Measurements from ENCODE around the gene RBM23. TPM values are rescaled to one million over a fixed set of nuclear protein-coding genes. Genes with fewer than 3 reads are reported as not detected.
"Not testable (repeated sequence)": the region's sequence is repeated elsewhere in the genome, so short reads cannot be mapped to it uniquely, and the experiment has no call there.

RBM23 gene
- total RNA-seq, 3 donors from 2014 or later = 80.4 to 90.4 (median 82.5) TPM

DNA sequence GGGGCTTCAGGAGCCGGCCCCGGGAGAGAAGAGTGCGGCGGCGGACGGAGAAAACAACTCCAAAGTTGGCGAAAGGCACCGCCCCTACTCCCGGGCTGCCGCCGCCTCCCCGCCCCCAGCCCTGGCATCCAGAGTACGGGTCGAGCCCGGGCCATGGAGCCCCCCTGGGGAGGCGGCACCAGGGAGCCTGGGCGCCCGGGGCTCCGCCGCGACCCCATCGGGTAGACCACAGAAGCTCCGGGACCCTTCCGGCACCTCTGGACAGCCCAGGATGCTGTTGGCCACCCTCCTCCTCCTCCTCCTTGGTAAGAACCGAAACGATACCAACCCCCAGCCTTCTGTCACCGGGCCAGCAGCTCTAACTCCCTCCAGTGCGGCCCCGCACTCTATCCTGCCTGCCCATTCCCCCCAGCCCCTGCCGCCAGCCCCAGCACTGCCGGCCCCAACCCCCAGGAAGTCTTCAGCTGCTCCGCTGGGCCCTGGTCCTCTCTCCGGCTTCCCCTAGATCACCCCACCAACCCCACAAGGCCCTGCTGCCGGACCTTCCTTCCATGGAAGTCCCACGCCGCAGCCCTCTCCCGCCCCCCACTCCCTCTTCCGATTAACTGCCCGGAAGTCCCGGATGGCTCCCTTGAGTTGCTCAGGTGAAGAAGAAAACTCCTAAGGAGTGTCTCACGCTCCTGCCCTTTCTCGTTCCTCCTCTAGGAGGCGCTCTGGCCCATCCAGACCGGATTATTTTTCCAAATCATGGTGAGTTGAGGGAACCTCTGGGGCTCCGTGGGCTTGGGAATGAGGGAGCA is 46.7 kb downstream of the RBM23 start:
- Mint-ChIP-seq H3K4me1 (ENCODE audit: low read depth) (peaks cover 40% of the 10 kb centered on the region), H3K36me3 (ENCODE audit: insufficient read depth) (peaks cover 16% of the 10 kb centered on the region), H3K4me3 (peak overlapping the region; percentile 92), H3K9me3 (no peaks in the 10 kb centered on the region), H3K27me3 (ENCODE audit: low read depth) (no peaks in the 10 kb centered on the region)
- DNase-seq (peak; percentile 63), ATAC-seq (peak; percentile 37 to 53)

DNA sequence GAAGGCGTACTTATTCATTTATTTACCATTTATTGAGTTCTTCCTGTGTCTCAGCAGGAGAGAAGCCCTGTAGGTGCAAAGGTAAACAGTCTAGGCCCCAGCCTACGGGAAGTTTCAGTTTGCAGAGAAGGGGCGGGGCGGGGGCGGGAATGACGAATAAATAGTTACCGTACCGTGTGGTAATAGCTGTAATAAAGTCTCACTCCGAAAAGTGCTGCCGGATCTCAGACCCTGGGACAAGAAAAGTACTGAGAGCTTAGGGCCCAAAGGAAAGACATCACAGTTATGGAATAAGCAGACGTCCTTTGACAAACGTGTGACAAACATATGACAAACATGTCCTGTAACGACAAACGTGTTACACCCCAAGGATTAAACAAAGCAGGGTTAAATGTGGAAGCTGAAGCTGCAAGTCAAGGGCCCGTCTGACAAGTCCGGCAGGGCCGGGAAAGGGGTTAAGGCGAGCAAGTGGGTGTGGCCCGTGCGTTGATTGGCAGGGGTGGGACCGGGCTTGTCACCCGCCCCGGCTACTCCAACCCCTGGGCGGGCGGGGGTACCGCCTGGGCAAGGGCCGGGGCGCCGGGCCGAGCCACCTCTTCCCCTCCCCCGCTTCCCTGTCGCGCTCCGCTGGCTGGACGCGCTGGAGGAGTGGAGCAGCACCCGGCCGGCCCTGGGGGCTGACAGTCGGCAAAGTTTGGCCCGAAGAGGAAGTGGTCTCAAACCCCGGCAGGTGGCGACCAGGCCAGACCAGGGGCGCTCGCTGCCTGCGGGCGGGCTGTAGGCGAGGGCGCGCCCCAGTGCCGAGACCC is 47.5 kb downstream of the RBM23 start, which contains the start of gene LRP10:
TSS of gene LRP10 (plus strand) at position 517 of the 809 bp plus-strand sequence. CDS start 564 bp downstream, outside the sequence.
- H3K4me3 Mint-ChIP-seq = peak within 1 kb of the TSS; percentile 92
- DNase-seq (peak; percentile 75), ATAC-seq (peak; percentile 76 to 80)
- no peaks in the 10 kb centered on the region for H3K9me3 Mint-ChIP-seq
- no peaks in the 10 kb centered on the region for H3K27me3 Mint-ChIP-seq (ENCODE audit: low read depth)
- H3K36me3 Mint-ChIP-seq (ENCODE audit: insufficient read depth) = peaks cover 16% of the 10 kb centered on the region
- H3K4me1 Mint-ChIP-seq (ENCODE audit: low read depth) = peaks cover 42% of the 10 kb centered on the region

DNA sequence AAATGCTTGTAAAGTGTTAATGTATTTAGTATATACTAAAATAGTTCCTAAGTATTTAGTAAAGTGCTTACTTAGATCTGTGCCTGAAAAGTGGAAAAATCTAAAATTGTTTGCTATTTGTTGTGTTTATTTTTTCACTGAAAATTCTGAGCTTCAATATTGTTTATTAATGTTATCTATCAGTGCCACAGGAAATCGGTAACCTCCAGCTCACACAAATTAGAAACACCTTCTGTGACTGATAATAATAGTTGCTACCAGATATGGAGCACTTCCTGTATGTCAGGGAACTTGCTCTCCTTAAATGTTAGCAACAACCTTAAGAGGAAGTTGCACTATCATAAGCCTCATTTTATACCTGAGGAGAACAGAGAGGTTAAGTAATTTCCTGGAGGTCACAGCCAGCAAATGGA is 48.1 kb downstream of the RBM23 start:
- H3K4me1 Mint-ChIP-seq (ENCODE audit: low read depth) = peaks cover 40% of the 10 kb centered on the region
- ATAC-seq = peak in 1 of 2 donors; percentile 49
- peak overlapping the region; percentile 92 for H3K4me3 Mint-ChIP-seq
- no peaks in the 10 kb centered on the region for H3K27me3 Mint-ChIP-seq (ENCODE audit: low read depth)
- H3K9me3 Mint-ChIP-seq = no peaks in the 10 kb centered on the region
- peaks cover 11% of the 10 kb centered on the region for H3K36me3 Mint-ChIP-seq (ENCODE audit: insufficient read depth)
- DNase-seq = no peak

DNA sequence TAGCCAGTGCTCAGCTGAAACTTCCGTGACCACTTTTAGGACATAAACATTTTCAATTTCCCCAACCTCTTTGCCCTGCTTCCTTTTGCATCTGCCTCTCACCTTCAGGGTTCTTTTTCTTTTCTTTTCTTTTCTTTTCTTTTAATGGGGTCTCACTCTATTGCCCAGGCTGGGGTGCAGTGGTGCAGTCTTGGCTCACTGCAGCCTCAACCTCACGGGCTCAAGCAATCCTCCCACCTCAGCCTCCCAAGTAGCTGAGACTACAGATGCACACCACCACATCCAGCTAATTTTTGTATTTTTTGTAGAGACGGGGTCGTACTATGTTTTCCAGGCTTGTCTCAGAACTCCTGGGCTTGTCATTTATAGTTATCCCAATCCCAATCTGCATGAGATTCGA is 52.1 kb downstream of the RBM23 start:
- ATAC-seq = no peak
- Mint-ChIP-seq H3K4me1 (ENCODE audit: low read depth) (peaks cover 25% of the 10 kb centered on the region), H3K27me3 (ENCODE audit: low read depth) (peaks cover 2% of the 10 kb centered on the region), H3K36me3 (ENCODE audit: insufficient read depth) (peaks cover under 1% of the 10 kb centered on the region), H3K9me3 (no peaks in the 10 kb centered on the region), H3K4me3 (no peak overlapping the region)
- DNase-seq = no peak

- Mint-ChIP-seq H3K9me3 (no peaks in the 10 kb centered on the region), H3K36me3 (ENCODE audit: insufficient read depth) (peaks cover 3% of the 10 kb centered on the region), H3K27me3 (ENCODE audit: low read depth) (peaks cover 8% of the 10 kb centered on the region), H3K4me3 (no peak overlapping the region), H3K4me1 (ENCODE audit: low read depth) (peaks cover 19% of the 10 kb centered on the region)
- DNase-seq (no peak), ATAC-seq (no peak)
Measured at GRCh38 chr14:22865424-22866405, 53.2 kb downstream of the RBM23 start.

- Mint-ChIP-seq H3K4me1 (ENCODE audit: low read depth) (peaks cover 14% of the 10 kb centered on the region), H3K27me3 (ENCODE audit: low read depth) (peaks cover 8% of the 10 kb centered on the region), H3K4me3 (no peak overlapping the region), H3K9me3 (no peaks in the 10 kb centered on the region), H3K36me3 (ENCODE audit: insufficient read depth) (peaks cover 3% of the 10 kb centered on the region)
- no peak for ATAC-seq
- DNase-seq = no peak
Measured at GRCh38 chr14:22864979-22865378, 54.0 kb downstream of the RBM23 start.

GRCh38 chr14:22861651-22862050 is 57.3 kb downstream of the RBM23 start:
- DNase-seq (no peak), ATAC-seq (no peak)
- peaks cover 19% of the 10 kb centered on the region for H3K4me1 Mint-ChIP-seq (ENCODE audit: low read depth)
- peaks cover 8% of the 10 kb centered on the region for H3K27me3 Mint-ChIP-seq (ENCODE audit: low read depth)
- no peaks in the 10 kb centered on the region for H3K9me3 Mint-ChIP-seq
- H3K36me3 Mint-ChIP-seq (ENCODE audit: insufficient read depth) = peaks cover 3% of the 10 kb centered on the region
- no peak overlapping the region for H3K4me3 Mint-ChIP-seq

DNA sequence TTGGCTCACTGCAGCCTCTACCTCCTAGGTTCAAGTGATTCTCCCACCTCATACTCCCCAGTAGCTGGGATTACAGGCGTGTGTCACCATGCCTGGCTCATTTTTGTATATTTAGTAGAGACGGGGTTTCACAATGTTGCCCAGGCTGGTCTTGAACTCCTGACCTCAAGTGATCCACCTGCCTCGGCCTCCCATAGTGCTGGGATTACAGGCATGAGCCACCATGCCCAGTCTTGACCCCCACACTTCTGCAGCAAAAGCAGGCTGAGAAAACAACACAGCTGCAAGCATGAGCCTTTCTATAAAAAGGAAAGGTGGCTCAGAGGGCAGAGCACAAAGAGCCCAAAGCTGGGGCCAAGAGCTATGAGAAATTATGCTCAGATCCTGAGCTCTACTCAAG is 58.6 kb downstream of the RBM23 start:
- not testable (repeated sequence) for ATAC-seq; H3K36me3 Mint-ChIP-seq (ENCODE audit: insufficient read depth)

DNA sequence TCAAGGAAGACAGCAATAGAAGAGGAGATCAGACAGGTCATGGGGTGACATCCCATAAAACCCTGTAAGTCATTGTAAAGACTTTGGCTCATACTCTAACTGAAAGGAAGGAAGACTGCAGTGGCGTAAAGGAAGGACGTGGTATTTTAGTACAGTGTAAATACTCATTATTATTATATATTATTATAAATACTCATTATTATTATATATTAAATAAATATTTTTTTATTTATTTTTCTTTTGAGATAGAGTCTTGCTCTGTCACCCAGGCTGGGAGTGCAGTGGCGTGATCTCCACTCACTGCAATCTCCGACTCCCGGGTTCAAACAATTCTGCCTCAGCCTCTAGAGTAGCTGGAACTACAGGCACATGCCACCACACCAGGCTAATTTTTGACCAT is 62.5 kb downstream of the RBM23 start:
- Mint-ChIP-seq H3K9me3 (no peaks in the 10 kb centered on the region), H3K4me3 (no peak overlapping the region), H3K36me3 (ENCODE audit: insufficient read depth) (no peaks in the 10 kb centered on the region), H3K4me1 (ENCODE audit: low read depth) (peaks cover 18% of the 10 kb centered on the region), H3K27me3 (ENCODE audit: low read depth) (peaks cover 8% of the 10 kb centered on the region)
- ATAC-seq (no peak), DNase-seq (no peak)

More for the DNA sequence above, 58.6 kb downstream of the RBM23 start:
- DNase-seq, H3K4me3 Mint-ChIP-seq, H3K9me3 Mint-ChIP-seq: not testable (repeated sequence)
- peaks cover 16% of the 10 kb centered on the region for H3K4me1 Mint-ChIP-seq (ENCODE audit: low read depth)
- H3K27me3 Mint-ChIP-seq (ENCODE audit: low read depth) = peaks cover 12% of the 10 kb centered on the region

GRCh38 chr14:22854963-22855724 is 63.8 kb downstream of the RBM23 start:
- peaks cover 18% of the 10 kb centered on the region for H3K4me1 Mint-ChIP-seq (ENCODE audit: low read depth)
- DNase-seq (no peak), ATAC-seq (no peak)
- peaks cover 6% of the 10 kb centered on the region for H3K27me3 Mint-ChIP-seq (ENCODE audit: low read depth)
- H3K9me3 Mint-ChIP-seq = no peaks in the 10 kb centered on the region
- H3K4me3 Mint-ChIP-seq = no peak overlapping the region
- no peaks in the 10 kb centered on the region for H3K36me3 Mint-ChIP-seq (ENCODE audit: insufficient read depth)

DNA sequence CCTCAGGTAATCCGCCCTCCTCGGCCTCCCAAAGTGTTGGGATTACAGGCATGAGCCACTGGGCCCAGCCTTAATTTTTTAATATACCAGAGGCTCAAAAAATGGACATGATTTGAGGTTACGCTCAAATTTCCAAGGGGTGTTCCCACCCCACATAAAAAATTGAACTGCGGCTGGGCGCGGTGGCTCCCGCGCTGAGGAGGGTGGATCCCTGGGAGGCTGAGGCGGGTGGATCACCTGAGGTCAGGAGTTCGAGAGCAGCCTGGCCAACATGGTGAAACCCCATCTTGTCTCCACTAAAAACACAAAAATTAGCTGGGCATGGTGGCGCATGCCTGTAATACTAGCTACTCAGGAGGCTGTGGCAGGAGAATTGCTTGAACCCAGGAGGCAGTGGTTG is 64.7 kb downstream of the RBM23 start:
- H3K27me3 Mint-ChIP-seq (ENCODE audit: low read depth); ATAC-seq; H3K9me3 Mint-ChIP-seq; H3K36me3 Mint-ChIP-seq (ENCODE audit: insufficient read depth); DNase-seq; H3K4me3 Mint-ChIP-seq: not testable (repeated sequence)
- peaks cover 18% of the 10 kb centered on the region for H3K4me1 Mint-ChIP-seq (ENCODE audit: low read depth)

DNA sequence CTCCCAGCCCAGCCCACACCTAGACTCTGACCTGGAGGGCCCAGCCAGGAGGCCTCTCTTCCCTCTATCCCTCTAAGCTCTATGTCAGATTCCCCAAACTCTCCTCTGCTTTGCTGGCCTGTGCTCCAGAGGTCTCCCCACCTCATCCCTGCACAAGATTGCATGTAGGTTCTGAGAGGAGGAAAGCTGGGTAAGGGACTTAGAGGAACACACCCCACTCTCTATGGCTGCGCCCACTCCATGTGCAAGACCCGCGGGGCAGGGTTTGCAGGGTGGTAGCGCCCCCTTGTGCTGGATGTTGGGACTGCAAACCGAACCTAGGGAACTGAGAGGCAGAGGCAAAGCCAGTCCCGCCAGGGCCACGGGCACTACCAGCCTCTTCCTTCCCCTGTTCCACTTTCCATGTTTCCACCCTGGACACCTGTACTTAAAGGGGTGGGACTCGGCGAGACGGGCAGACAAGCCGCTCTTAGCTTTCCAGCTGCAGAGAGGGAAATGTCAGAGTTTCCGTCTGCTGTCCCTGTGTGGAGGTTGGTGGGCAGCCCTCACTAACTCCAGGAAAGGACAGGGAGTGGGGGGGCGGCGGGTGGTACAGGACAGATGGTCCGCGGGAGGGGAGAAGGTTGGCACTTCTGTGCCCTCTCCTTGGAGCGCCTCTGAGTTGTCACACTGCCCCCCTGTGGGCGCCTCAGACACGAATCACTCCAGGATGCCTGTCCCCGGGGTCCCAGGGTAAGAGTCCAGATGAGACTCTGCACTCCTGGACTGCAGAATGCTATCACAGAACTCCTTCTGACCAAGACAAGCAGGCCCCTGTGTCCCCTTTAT is 65.8 kb downstream of the RBM23 start:
- H3K4me3 Mint-ChIP-seq = peak overlapping the region; percentile 80
- DNase-seq = peak; percentile 95
- H3K4me1 Mint-ChIP-seq (ENCODE audit: low read depth) = peaks cover 11% of the 10 kb centered on the region
- ATAC-seq = peak; percentile 92 to 93
- H3K36me3 Mint-ChIP-seq (ENCODE audit: insufficient read depth) = no peaks in the 10 kb centered on the region
- H3K27me3 Mint-ChIP-seq (ENCODE audit: low read depth) = peaks cover 6% of the 10 kb centered on the region
- H3K9me3 Mint-ChIP-seq = no peaks in the 10 kb centered on the region

- no peak for DNase-seq
- H3K27me3 Mint-ChIP-seq (ENCODE audit: low read depth) = peaks cover 6% of the 10 kb centered on the region
- H3K4me1 Mint-ChIP-seq (ENCODE audit: low read depth) = peaks cover 8% of the 10 kb centered on the region
- H3K4me3 Mint-ChIP-seq = no peak overlapping the region
- no peaks in the 10 kb centered on the region for H3K9me3 Mint-ChIP-seq
- ATAC-seq = no peak
- no peaks in the 10 kb centered on the region for H3K36me3 Mint-ChIP-seq (ENCODE audit: insufficient read depth)
Measured at GRCh38 chr14:22852599-22852939, 66.4 kb downstream of the RBM23 start.
